ENCODE measurements around the gene SET. TPM values are rescaled to one million over a fixed set of nuclear protein-coding genes. Genes with fewer than 3 reads are reported as not detected.

Gene SET
- total RNA-seq, 1 donor from 2014 or later, result 331 TPM

GRCh38 chr9:128720841-128721486 lies 31.9 kb downstream of the SET start:
- H3K4me3 ChIP-seq (ENCODE audit: low read depth, low read length), result no peak overlapping the region
- no peak for DNase-seq (ENCODE audit: low read depth)
- TF ChIP-seq CTCF (conservative IDR thresholded peaks at IDR 0.05; ENCODE audit: low read depth, low read length), result no peak

GRCh38 chr9:128721487-128722010 lies 32.5 kb downstream of the SET start:
- no peak for DNase-seq (ENCODE audit: low read depth)
- TF ChIP-seq CTCF (conservative IDR thresholded peaks at IDR 0.05; ENCODE audit: low read depth, low read length), result no peak
- H3K4me3 ChIP-seq (ENCODE audit: low read depth, low read length), result no peak overlapping the region

GRCh38 chr9:128722380-128723351 lies 33.6 kb downstream of the SET start:
- DNase-seq (ENCODE audit: low read depth), result no peak
- TF ChIP-seq CTCF (conservative IDR thresholded peaks at IDR 0.05; ENCODE audit: low read depth, low read length), result no peak
- peak overlapping the region; percentile 96 for H3K4me3 ChIP-seq (ENCODE audit: low read depth, low read length)

GRCh38 chr9:128723352-128723865 lies 34.4 kb downstream of the SET start:
- peak overlapping the region; percentile 96 for H3K4me3 ChIP-seq (ENCODE audit: low read depth, low read length)
- no peak for TF ChIP-seq CTCF (conservative IDR thresholded peaks at IDR 0.05; ENCODE audit: low read depth, low read length)
- no peak for DNase-seq (ENCODE audit: low read depth)

- TF ChIP-seq CTCF (conservative IDR thresholded peaks at IDR 0.05; ENCODE audit: low read depth, low read length), result no peak
- DNase-seq (ENCODE audit: low read depth), result peak; percentile 61
- H3K4me3 ChIP-seq (ENCODE audit: low read depth, low read length), result peak within 1 kb of the TSS; percentile 96
Observed at GRCh38 chr9:128723866-128724743, 35.1 kb downstream of the SET start, which contains the start of gene ZDHHC12. TSS of gene ZDHHC12 (minus strand) at chr9:128724127. CDS start at chr9:128724093, 34 bp downstream.

- no peak for TF ChIP-seq CTCF (conservative IDR thresholded peaks at IDR 0.05; ENCODE audit: low read depth, low read length)
- H3K4me3 ChIP-seq (ENCODE audit: low read depth, low read length), result peak overlapping the region; percentile 96
- DNase-seq (ENCODE audit: low read depth), result no peak
Observed at GRCh38 chr9:128724744-128725211, 35.8 kb downstream of the SET start.
